K562 (cell line): ENCODE results near the gene UCHL5. TPM values are rescaled to one million over a fixed set of nuclear protein-coding genes. Genes with fewer than 3 reads are reported as not detected.

Source experiments
- BRD9 ChIP-seq: fragments of 450-650 bp; IDR thresholded peaks from 2 replicates; pipeline ENCODE4 v1.6.1; 2018; ENCODE audit warnings: low read depth; ENCODE audit not compliant: partially characterized antibody
- EP400 ChIP-seq: fragments of 450-650 bp; IDR thresholded peaks from 2 replicates; pipeline ENCODE4 v1.6.1; 2017; ENCODE audit warnings: antibody characterized with exemption, mild to moderate bottlenecking, moderate library complexity
- HDAC1 ChIP-seq, 2 experiments: fragments of 450-650 bp; IDR thresholded peaks; 2 replicates each; pipeline ENCODE4 v1.6.1; 2016 to 2017; ENCODE audit warnings: inconsistent platforms in 1 of 2, mild to moderate bottlenecking in 1 of 2, moderate library complexity in 1 of 2
- MYC ChIP-seq, 2 experiments: fragments of 250-450 bp in 1 of 2; sonication (Bioruptor Pico) in 1 of 2; IDR thresholded peaks; 2 replicates each; pipeline versions ENCODE4 v1.5.1 to v1.6.1; 2012 to 2021; ENCODE audit warnings: low read depth in 2 of 2, borderline replicate concordance in 1 of 2, improper control_type of control experiment in 1 of 2, low read length in 1 of 2, mild to moderate bottlenecking in 1 of 2, moderate library complexity in 1 of 2
- NEUROD1 ChIP-seq: fragments of 150-350 bp; IDR thresholded peaks from 2 replicates; pipeline ENCODE4 v1.6.1; 2014; ENCODE audit warnings: borderline replicate concordance, low read length, low read depth; ENCODE audit not compliant: partially characterized antibody
- SMAD4 ChIP-seq: fragments of 250-450 bp; sonication (Bioruptor Pico); conservative IDR thresholded peaks from 2 replicates; pipeline ENCODE4 v1.8.0; 2021; ENCODE audit warnings: inconsistent platforms, mild to moderate bottlenecking, moderate library complexity
- SRF ChIP-seq, 2 experiments: fragments of 250-450, 450-650 bp in 1 of 2; sonication (Bioruptor Pico) in 1 of 2; sonication (generic) in 1 of 2; formaldehyde crosslinking; IDR thresholded peaks; 2 replicates each; pipeline versions ENCODE4 v1.5.0 to v1.5.1; 2020 to 2022; ENCODE audit warnings: mild to moderate bottlenecking in 1 of 2, missing genetic modification reagents in 1 of 2
- ZNF239 ChIP-seq: fragments of 250-450 bp; sonication (Bioruptor Pico); IDR thresholded peaks from 2 replicates; pipeline ENCODE4 v1.4.0; 2020; ENCODE audit warnings: mild to moderate bottlenecking
- ZNF384 ChIP-seq: IDR thresholded peaks from 2 replicates; pipeline ENCODE4 v1.6.1; 2012; ENCODE audit warnings: low read depth, low read length, improper control_type of control experiment
- ZNF507 ChIP-seq: conservative IDR thresholded peaks from 2 replicates; pipeline ENCODE4 v1.6.1; 2017; ENCODE audit warnings: missing genetic modification characterization, missing compliant biosample characterization
- polyA plus RNA-seq, 8 experiments: library from polyadenylated mRNA; depleted of rRNA in 4 of 8; stranded (reverse) in 5 of 8; unstranded in 3 of 8; fragments of >200 nt; fragmentation: Nextera tagmentation in 2 of 8; fragmentation: Illumina TruSeq in 1 of 8; extraction: Ambion mirVana in 2 of 8; extraction: Trizol in 1 of 8; gene quantifications; 2 replicates each; pipeline versions ENCODE4 v1.2.1 to v1.2.3, GENCODE V29; 2011 to 2014; ENCODE audit warnings: inconsistent platforms in 1 of 8, missing spikeins in 1 of 8
- total RNA-seq, 7 experiments: library from RNA; depleted of rRNA in 6 of 7; stranded (reverse); fragments of >200 nt in 6 of 7; fragmentation: Illumina TruSeq in 2 of 7; extraction: Trizol in 2 of 7; gene quantifications; 2 replicates each; pipeline versions ENCODE4 v1.2.1 to v1.2.3, GENCODE V29; 2011 to 2021; ENCODE audit warnings: low replicate concordance in 1 of 7
- TF ChIP-seq, protein P1 (sequence below), 2 experiments: fragments of 450-650 bp in 1 of 2; sonication (generic) in 1 of 2; formaldehyde crosslinking in 1 of 2; IDR thresholded peaks; 2 replicates each; pipeline versions ENCODE4 v1.7.1 to v1.9.0; 2016 to 2022; ENCODE audit warnings: inconsistent platforms in 1 of 2, mild to moderate bottlenecking in 1 of 2, missing genetic modification reagents in 1 of 2
- TF ChIP-seq, protein P2 (sequence below): fragments of 450-650 bp; IDR thresholded peaks from 2 replicates; pipeline ENCODE4 v1.6.1; 2016; ENCODE audit warnings: mild to moderate bottlenecking
- TF ChIP-seq, protein P3 (sequence below): fragments of 200-800 bp; sonication (Bioruptor generic); IDR thresholded peaks from 2 replicates; pipeline ENCODE4 v1.6.1; 2017; ENCODE audit warnings: missing genetic modification characterization, missing compliant biosample characterization

The UCHL5 gene
- total and polyA plus RNA-seq, 9 of the 15 experiments (the other 6 are each of a cell fraction or from before 2014, with no cell fraction given): 61.0 to 206 (median 122) TPM

DNA sequence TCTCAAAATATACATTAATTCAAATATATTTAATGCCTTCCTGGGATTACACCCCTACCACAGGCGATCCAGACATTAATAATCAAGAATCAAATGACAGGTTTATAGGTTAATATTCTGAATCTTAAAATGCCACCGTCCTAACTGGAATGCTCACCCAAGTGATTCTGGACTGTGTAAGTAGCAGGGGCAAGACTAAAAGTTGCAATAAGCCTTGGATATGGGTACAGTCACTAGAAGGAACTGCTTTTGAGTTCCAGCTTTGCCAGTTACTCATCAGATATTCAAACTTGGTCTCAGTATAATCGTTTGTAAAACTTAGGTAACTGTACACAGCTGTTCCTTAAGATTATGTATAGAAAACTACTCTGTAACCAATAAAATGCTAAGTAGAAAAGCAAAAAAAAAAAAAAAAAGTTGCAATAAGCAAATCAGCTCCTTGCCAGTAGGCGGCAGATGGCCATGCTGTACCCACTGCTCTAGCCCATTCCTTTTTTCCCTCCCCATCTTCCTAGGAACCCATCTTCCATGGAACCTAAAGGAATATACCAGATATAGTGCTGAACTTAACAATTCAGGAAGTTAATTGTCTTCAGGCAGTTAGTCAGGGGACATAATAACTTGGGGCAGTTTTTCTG lies 10.7 kb upstream of the UCHL5 start (continued):
- TF ChIP-seq, protein P1, sequence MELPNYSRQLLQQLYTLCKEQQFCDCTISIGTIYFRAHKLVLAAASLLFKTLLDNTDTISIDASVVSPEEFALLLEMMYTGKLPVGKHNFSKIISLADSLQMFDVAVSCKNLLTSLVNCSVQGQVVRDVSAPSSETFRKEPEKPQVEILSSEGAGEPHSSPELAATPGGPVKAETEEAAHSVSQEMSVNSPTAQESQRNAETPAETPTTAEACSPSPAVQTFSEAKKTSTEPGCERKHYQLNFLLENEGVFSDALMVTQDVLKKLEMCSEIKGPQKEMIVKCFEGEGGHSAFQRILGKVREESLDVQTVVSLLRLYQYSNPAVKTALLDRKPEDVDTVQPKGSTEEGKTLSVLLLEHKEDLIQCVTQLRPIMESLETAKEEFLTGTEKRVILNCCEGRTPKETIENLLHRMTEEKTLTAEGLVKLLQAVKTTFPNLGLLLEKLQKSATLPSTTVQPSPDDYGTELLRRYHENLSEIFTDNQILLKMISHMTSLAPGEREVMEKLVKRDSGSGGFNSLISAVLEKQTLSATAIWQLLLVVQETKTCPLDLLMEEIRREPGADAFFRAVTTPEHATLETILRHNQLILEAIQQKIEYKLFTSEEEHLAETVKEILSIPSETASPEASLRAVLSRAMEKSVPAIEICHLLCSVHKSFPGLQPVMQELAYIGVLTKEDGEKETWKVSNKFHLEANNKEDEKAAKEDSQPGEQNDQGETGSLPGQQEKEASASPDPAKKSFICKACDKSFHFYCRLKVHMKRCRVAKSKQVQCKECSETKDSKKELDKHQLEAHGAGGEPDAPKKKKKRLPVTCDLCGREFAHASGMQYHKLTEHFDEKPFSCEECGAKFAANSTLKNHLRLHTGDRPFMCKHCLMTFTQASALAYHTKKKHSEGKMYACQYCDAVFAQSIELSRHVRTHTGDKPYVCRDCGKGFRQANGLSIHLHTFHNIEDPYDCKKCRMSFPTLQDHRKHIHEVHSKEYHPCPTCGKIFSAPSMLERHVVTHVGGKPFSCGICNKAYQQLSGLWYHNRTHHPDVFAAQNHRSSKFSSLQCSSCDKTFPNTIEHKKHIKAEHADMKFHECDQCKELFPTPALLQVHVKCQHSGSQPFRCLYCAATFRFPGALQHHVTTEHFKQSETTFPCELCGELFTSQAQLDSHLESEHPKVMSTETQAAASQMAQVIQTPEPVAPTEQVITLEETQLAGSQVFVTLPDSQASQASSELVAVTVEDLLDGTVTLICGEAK (IDR thresholded peaks at IDR 0.05): peak; percentile 86
- TF ChIP-seq, protein P1 (CRISPR knock-in tag; IDR thresholded peaks at IDR 0.05): no peak
- TF ChIP-seq, protein P2, sequence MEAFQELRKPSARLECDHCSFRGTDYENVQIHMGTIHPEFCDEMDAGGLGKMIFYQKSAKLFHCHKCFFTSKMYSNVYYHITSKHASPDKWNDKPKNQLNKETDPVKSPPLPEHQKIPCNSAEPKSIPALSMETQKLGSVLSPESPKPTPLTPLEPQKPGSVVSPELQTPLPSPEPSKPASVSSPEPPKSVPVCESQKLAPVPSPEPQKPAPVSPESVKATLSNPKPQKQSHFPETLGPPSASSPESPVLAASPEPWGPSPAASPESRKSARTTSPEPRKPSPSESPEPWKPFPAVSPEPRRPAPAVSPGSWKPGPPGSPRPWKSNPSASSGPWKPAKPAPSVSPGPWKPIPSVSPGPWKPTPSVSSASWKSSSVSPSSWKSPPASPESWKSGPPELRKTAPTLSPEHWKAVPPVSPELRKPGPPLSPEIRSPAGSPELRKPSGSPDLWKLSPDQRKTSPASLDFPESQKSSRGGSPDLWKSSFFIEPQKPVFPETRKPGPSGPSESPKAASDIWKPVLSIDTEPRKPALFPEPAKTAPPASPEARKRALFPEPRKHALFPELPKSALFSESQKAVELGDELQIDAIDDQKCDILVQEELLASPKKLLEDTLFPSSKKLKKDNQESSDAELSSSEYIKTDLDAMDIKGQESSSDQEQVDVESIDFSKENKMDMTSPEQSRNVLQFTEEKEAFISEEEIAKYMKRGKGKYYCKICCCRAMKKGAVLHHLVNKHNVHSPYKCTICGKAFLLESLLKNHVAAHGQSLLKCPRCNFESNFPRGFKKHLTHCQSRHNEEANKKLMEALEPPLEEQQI: 0 out of 2 replicates have a peak, but pooled peaks have one; percentile 42
- 0 out of 4 replicates have a peak, but pooled peaks of 1 of the 2 experiments have one; percentile 12 for TF ChIP-seq SRF (CRISPR knock-in tag; IDR thresholded peaks at IDR 0.05)
- TF ChIP-seq, protein P3, sequence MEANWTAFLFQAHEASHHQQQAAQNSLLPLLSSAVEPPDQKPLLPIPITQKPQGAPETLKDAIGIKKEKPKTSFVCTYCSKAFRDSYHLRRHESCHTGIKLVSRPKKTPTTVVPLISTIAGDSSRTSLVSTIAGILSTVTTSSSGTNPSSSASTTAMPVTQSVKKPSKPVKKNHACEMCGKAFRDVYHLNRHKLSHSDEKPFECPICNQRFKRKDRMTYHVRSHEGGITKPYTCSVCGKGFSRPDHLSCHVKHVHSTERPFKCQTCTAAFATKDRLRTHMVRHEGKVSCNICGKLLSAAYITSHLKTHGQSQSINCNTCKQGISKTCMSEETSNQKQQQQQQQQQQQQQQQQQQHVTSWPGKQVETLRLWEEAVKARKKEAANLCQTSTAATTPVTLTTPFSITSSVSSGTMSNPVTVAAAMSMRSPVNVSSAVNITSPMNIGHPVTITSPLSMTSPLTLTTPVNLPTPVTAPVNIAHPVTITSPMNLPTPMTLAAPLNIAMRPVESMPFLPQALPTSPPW (CRISPR knock-in tag): peak; percentile 17; the same call in 1 of the 2 replicates
- TF ChIP-seq HDAC1 (IDR thresholded peaks at IDR 0.05): no peak
- TF ChIP-seq ZNF239 (CRISPR knock-in tag): no peak
- TF ChIP-seq EP400: 0 out of 2 replicates have a peak, but pooled peaks have one; percentile 10
- peak; percentile 99 for TF ChIP-seq ZNF384
- TF ChIP-seq BRD9: peak; percentile 53
- TF ChIP-seq NEUROD1: peak; percentile 22
- TF ChIP-seq MYC (IDR thresholded peaks at IDR 0.05; ENCODE audit: low read depth, low read length): peak; percentile 18; the same call in 1 of the 2 replicates
- TF ChIP-seq MYC (CRISPR knock-in tag; IDR thresholded peaks at IDR 0.05; ENCODE audit: borderline replicate concordance, low read depth): no peak
- TF ChIP-seq SMAD4 (CRISPR knock-in tag): 0 out of 2 replicates have a peak, but pooled peaks have one; percentile 32
- no peak for TF ChIP-seq ZNF507 (tag)
